GM12878 (cell line): ENCODE measurements around the gene FAHD1. TPM values are rescaled to one million over a fixed set of nuclear protein-coding genes. Genes with fewer than 3 reads are reported as not detected.

Experiments
- BRCA1 ChIP-seq: IDR thresholded peaks from 2 replicates; pipeline ENCODE4 v1.6.1; 2011; ENCODE audit warnings: low read depth, low read length, improper control_type of control experiment
- CBX3 ChIP-seq: fragments of 200-600 bp; sonication (generic); IDR thresholded peaks from 2 replicates; pipeline ENCODE4 v1.6.1; 2016; ENCODE audit warnings: low read depth, borderline replicate concordance
- CHD4 ChIP-seq: fragments of 200-600 bp; sonication (generic); IDR thresholded peaks from 2 replicates; pipeline ENCODE4 v1.6.1; 2016; ENCODE audit warnings: mild to moderate bottlenecking
- FOXK2 ChIP-seq: fragments of 450-650 bp; IDR thresholded peaks from 2 replicates; pipeline ENCODE4 v1.6.1; 2017; ENCODE audit warnings: mild to moderate bottlenecking, moderate library complexity
- GABPA ChIP-seq: IDR thresholded peaks from 2 replicates; pipeline ENCODE4 v1.6.1; 2014; ENCODE audit warnings: antibody characterized with exemption, low read depth, mild to moderate bottlenecking, inconsistent platforms
- HCFC1 ChIP-seq: fragments of 150-350 bp; IDR thresholded peaks from 2 replicates; pipeline ENCODE4 v1.6.1; 2014; ENCODE audit warnings: low read length
- KAT2A ChIP-seq: conservative IDR thresholded peaks from 2 replicates; pipeline ENCODE4 v1.6.1; 2011; ENCODE audit warnings: low read depth, low read length; ENCODE audit not compliant: control insufficient read depth
- MEF2A ChIP-seq: IDR thresholded peaks from 2 replicates; pipeline ENCODE4 v1.6.1; 2011; ENCODE audit warnings: low read depth, mild to moderate bottlenecking, low read length, moderate library complexity; ENCODE audit not compliant: insufficient read depth
- MEF2B ChIP-seq: fragments of 450-650 bp; IDR thresholded peaks from 2 replicates; pipeline ENCODE4 v1.6.1; 2018; ENCODE audit warnings: mild to moderate bottlenecking, moderate library complexity; ENCODE audit not compliant: partially characterized antibody, poor library complexity, severe bottlenecking
- NFXL1 ChIP-seq: fragments of 450-650 bp; IDR thresholded peaks from 2 replicates; pipeline ENCODE4 v1.6.1; 2017; ENCODE audit warnings: antibody characterized with exemption, mild to moderate bottlenecking, borderline replicate concordance
- PML ChIP-seq: IDR thresholded peaks from 2 replicates; pipeline ENCODE4 v1.6.1; 2012; ENCODE audit warnings: low read length, inconsistent platforms
- POLR2AphosphoS5 ChIP-seq: IDR thresholded peaks from 2 replicates; pipeline ENCODE4 v1.6.1; 2011; ENCODE audit warnings: mild to moderate bottlenecking, low read length, inconsistent platforms
- STAT1 ChIP-seq: fragments of 450-650 bp; conservative IDR thresholded peaks from 2 replicates; pipeline ENCODE4 v1.6.1; 2014; ENCODE audit warnings: antibody characterized with exemption, mild to moderate bottlenecking
- TAF1 ChIP-seq: IDR thresholded peaks from 2 replicates; pipeline ENCODE4 v1.6.1; 2011; ENCODE audit warnings: mild to moderate bottlenecking, low read depth, low read length, borderline replicate concordance
- TCF12 ChIP-seq: IDR thresholded peaks from 2 replicates; pipeline ENCODE4 v1.6.1; 2011; ENCODE audit warnings: low read depth, mild to moderate bottlenecking, low read length
- TCF3 ChIP-seq: IDR thresholded peaks from 2 replicates; pipeline ENCODE4 v1.6.1; 2012; ENCODE audit warnings: low read depth, mild to moderate bottlenecking, low read length, borderline replicate concordance; ENCODE audit not compliant: insufficient read depth
- ZNF207 ChIP-seq: fragments of 450-650 bp; IDR thresholded peaks from 2 replicates; pipeline ENCODE4 v1.6.1; 2014; ENCODE audit warnings: antibody characterized with exemption, mild to moderate bottlenecking, borderline replicate concordance
- ZNF217 ChIP-seq: fragments of 450-650 bp; IDR thresholded peaks from 2 replicates; pipeline ENCODE4 v1.6.1; 2017; ENCODE audit warnings: antibody characterized with exemption, mild to moderate bottlenecking
- ZNF384 ChIP-seq: IDR thresholded peaks from 2 replicates; pipeline ENCODE4 v1.6.1; 2012; ENCODE audit warnings: low read depth, mild to moderate bottlenecking, low read length, improper control_type of control experiment, borderline replicate concordance
- polyA plus RNA-seq, 11 experiments: library from polyadenylated mRNA; depleted of rRNA in 4 of 11; unstranded in 6 of 11; stranded (reverse) in 5 of 11; fragments of >200 nt; fragmentation: Nextera tagmentation in 4 of 11; fragmentation: Illumina TruSeq in 1 of 11; extraction: Ambion mirVana in 4 of 11; extraction: Trizol in 1 of 11; gene quantifications; 1 replicate in 1 of 11; 2 replicates in 10 of 11; pipeline versions ENCODE4 v1.2.1 to v1.2.3, GENCODE V29; 2011 to 2016; ENCODE audit warnings: inconsistent platforms in 2 of 11, missing spikeins in 2 of 11, low read depth in 1 of 11
- total RNA-seq, 4 experiments: library from RNA; depleted of rRNA in 3 of 4; stranded (reverse); fragments of >200 nt in 3 of 4; fragmentation: Illumina TruSeq in 1 of 4; extraction: Trizol in 1 of 4; gene quantifications; 2 replicates each; pipeline versions ENCODE4 v1.2.1 to v1.2.3, GENCODE V29; 2013 to 2021
- TF ChIP-seq, protein P1 (sequence below): IDR thresholded peaks from 2 replicates; pipeline ENCODE4 v1.6.1; 2011; ENCODE audit warnings: low read depth, mild to moderate bottlenecking, low read length, moderate library complexity, borderline replicate concordance; ENCODE audit errors: extremely low read depth
- TF ChIP-seq, protein P2 (sequence below): IDR thresholded peaks from 2 replicates; pipeline ENCODE4 v1.6.1; 2012; ENCODE audit warnings: low read depth, low read length, improper control_type of control experiment
- TF ChIP-seq, protein P3 (sequence below): fragments of 150-350 bp; IDR thresholded peaks from 2 replicates; pipeline ENCODE4 v1.6.1; 2014; ENCODE audit warnings: mild to moderate bottlenecking, low read depth, low read length
- TF ChIP-seq, protein P4 (sequence below): IDR thresholded peaks from 2 replicates; pipeline ENCODE4 v1.6.1; 2012; ENCODE audit warnings: improper control_type of control experiment, low read depth, low read length; ENCODE audit not compliant: insufficient replicate concordance

The FAHD1 gene
- total and polyA plus RNA-seq, 10 of the 15 experiments (the other 5 are each of a cell fraction or from before 2014, with no cell fraction given) = 4.3 to 43.0 (median 18.8) TPM

DNA sequence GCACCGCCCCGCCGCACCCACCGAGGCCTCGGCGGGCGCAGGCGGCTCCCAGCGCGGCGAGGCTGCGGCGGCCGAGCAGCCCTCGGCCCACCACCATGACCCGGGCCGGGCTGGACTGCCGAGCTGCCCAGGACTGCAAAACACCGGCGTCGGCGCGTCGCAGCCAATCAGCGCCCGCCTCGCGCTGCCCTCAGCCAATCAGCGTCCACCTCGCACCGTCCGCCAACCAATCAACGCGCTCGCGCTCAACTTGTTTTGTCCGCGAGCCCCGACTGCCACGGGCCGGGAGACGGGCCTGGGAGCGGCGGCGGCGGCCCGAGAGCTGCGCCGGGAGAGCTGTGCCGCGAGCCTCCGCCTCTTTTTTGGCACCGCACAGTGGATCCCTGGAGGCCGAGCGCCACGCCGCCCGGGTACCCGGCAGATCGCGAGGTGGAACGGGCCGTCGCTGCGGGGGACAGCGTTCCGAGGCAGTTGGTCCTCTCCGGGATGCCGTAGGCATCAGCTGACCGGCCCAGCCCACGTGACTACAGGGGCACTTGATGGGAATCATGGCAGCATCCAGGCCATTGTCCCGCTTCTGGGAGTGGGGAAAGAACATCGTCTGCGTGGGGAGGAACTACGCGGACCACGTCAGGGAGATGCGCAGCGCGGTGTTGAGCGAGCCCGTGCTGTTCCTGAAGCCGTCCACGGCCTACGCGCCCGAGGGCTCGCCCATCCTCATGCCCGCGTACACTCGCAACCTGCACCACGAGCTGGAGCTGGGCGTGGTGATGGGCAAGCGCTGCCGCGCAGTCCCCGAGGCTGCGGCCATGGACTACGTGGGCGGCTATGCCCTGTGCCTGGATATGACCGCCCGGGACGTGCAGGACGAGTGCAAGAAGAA, at the start of gene FAHD1, which contains the start of gene HAGH (continued):
- TF ChIP-seq MEF2B = no peak
- no peak for TF ChIP-seq ZNF217
- TF ChIP-seq KAT2A = no peak
- no peak for TF ChIP-seq GABPA
- no peak for TF ChIP-seq BRCA1
- TF ChIP-seq HCFC1 = peak; percentile 83
- no peak for TF ChIP-seq TCF12
- no peak for TF ChIP-seq MEF2A
- peak; percentile 93 for TF ChIP-seq ZNF207
- 0 out of 2 replicates have a peak, but pooled peaks have one; percentile 25 for TF ChIP-seq STAT1
- TF ChIP-seq PML = no peak
- no peak for TF ChIP-seq CBX3
- peak; percentile 84; the same call in 1 of the 2 replicates for TF ChIP-seq POLR2AphosphoS5
- peak; percentile 68; the same call in 1 of the 2 replicates for TF ChIP-seq FOXK2
- TF ChIP-seq, protein P1, sequence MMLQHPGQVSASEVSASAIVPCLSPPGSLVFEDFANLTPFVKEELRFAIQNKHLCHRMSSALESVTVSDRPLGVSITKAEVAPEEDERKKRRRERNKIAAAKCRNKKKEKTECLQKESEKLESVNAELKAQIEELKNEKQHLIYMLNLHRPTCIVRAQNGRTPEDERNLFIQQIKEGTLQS = peak; percentile 99
- TF ChIP-seq, protein P2, sequence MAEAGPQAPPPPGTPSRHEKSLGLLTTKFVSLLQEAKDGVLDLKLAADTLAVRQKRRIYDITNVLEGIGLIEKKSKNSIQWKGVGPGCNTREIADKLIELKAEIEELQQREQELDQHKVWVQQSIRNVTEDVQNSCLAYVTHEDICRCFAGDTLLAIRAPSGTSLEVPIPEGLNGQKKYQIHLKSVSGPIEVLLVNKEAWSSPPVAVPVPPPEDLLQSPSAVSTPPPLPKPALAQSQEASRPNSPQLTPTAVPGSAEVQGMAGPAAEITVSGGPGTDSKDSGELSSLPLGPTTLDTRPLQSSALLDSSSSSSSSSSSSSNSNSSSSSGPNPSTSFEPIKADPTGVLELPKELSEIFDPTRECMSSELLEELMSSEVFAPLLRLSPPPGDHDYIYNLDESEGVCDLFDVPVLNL = peak; percentile 57
- no peak for TF ChIP-seq NFXL1
- no peak for TF ChIP-seq CHD4
- TF ChIP-seq ZNF384 = no peak
- peak; percentile 69; the same call in 1 of the 2 replicates for TF ChIP-seq TAF1
- TF ChIP-seq TCF3 = no peak
- TF ChIP-seq, protein P3, sequence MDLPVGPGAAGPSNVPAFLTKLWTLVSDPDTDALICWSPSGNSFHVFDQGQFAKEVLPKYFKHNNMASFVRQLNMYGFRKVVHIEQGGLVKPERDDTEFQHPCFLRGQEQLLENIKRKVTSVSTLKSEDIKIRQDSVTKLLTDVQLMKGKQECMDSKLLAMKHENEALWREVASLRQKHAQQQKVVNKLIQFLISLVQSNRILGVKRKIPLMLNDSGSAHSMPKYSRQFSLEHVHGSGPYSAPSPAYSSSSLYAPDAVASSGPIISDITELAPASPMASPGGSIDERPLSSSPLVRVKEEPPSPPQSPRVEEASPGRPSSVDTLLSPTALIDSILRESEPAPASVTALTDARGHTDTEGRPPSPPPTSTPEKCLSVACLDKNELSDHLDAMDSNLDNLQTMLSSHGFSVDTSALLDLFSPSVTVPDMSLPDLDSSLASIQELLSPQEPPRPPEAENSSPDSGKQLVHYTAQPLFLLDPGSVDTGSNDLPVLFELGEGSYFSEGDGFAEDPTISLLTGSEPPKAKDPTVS = no peak
- TF ChIP-seq, protein P4, sequence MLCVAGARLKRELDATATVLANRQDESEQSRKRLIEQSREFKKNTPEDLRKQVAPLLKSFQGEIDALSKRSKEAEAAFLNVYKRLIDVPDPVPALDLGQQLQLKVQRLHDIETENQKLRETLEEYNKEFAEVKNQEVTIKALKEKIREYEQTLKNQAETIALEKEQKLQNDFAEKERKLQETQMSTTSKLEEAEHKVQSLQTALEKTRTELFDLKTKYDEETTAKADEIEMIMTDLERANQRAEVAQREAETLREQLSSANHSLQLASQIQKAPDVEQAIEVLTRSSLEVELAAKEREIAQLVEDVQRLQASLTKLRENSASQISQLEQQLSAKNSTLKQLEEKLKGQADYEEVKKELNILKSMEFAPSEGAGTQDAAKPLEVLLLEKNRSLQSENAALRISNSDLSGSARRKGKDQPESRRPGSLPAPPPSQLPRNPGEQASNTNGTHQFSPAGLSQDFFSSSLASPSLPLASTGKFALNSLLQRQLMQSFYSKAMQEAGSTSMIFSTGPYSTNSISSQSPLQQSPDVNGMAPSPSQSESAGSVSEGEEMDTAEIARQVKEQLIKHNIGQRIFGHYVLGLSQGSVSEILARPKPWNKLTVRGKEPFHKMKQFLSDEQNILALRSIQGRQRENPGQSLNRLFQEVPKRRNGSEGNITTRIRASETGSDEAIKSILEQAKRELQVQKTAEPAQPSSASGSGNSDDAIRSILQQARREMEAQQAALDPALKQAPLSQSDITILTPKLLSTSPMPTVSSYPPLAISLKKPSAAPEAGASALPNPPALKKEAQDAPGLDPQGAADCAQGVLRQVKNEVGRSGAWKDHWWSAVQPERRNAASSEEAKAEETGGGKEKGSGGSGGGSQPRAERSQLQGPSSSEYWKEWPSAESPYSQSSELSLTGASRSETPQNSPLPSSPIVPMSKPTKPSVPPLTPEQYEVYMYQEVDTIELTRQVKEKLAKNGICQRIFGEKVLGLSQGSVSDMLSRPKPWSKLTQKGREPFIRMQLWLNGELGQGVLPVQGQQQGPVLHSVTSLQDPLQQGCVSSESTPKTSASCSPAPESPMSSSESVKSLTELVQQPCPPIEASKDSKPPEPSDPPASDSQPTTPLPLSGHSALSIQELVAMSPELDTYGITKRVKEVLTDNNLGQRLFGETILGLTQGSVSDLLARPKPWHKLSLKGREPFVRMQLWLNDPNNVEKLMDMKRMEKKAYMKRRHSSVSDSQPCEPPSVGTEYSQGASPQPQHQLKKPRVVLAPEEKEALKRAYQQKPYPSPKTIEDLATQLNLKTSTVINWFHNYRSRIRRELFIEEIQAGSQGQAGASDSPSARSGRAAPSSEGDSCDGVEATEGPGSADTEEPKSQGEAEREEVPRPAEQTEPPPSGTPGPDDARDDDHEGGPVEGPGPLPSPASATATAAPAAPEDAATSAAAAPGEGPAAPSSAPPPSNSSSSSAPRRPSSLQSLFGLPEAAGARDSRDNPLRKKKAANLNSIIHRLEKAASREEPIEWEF = no peak
